HUES48 (cell line): Measurements from ENCODE around the gene NEK4.

Experiments
- H3K27ac ChIP-seq: one replicate; pipeline ENCODE4 v1.7.0; 2013; ENCODE audit warnings: low read depth, low read length, inconsistent platforms
- H3K27me3 ChIP-seq: 2 replicates; pipeline ENCODE4 v1.6.1; 2013; ENCODE audit warnings: mild to moderate bottlenecking, low read length; ENCODE audit not compliant: control insufficient read depth, insufficient read depth
- H3K36me3 ChIP-seq: 2 replicates; pipeline ENCODE4 v1.6.1; 2013; ENCODE audit warnings: low read length; ENCODE audit not compliant: control insufficient read depth, insufficient read depth
- H3K4me1 ChIP-seq: 2 replicates; pipeline ENCODE4 v1.6.1; 2013; ENCODE audit warnings: mild to moderate bottlenecking, low read length; ENCODE audit not compliant: control insufficient read depth, insufficient read depth
- H3K4me3 ChIP-seq: 2 replicates; pipeline ENCODE4 v1.5.1; 2013; ENCODE audit warnings: mild to moderate bottlenecking, low read depth, low read length
- H3K9ac ChIP-seq: 2 replicates; pipeline ENCODE4 v1.6.1; 2013; ENCODE audit warnings: mild to moderate bottlenecking, low read depth, low read length, moderate library complexity
- H3K9me3 ChIP-seq: 2 replicates; pipeline ENCODE4 v1.6.1; 2013; ENCODE audit warnings: low read length; ENCODE audit not compliant: control insufficient read depth, insufficient read depth

Gene NEK4

DNA sequence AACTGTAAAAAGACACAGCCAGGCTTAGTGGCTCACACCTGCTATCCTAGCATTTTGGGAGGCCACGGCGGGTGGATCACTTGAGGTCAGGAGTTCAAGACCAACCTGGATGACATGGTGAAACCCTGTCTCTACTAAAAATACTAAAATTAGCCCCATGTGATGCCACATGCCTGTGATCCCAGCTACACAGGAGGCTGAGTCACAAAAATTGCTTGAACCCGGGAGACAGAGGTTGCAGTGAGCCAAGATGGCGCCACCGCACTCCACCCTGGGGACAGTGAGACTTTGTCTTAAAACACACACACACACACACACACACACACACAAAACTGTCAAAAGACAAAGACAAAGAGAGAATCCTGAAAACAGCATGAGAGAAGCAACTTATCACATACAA is 46.8 kb downstream of the NEK4 start:
- Histone ChIP-seq H3K9me3 (peaks cover 2% of the 10 kb centered on the region; the same call in 1 of the 2 replicates), H3K9ac (no peak overlapping the region)

DNA sequence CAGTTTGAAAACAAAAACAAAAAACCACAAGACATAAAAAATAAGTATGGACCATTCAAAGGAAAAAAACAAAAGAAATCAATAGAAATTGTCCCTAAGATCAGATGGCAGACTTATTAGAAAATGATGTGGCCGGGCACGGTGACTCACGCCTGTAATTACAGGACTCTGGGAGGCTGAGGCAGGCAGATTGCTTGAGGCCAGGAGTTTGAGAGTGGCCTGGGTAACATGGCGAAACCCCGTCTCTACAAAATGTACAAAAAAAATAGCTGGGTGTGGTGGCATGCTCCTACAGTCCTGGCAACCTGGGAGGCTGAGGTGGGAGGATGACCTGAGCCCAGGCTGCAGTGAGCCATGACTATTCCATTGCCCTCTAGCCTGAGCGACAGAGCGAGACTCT is 48.2 kb downstream of the NEK4 start:
- H3K9me3 ChIP-seq = no peaks in the 10 kb centered on the region
- H3K36me3 ChIP-seq = peaks cover 4% of the 10 kb centered on the region; the same call in 1 of the 2 replicates
- no peaks in the 10 kb centered on the region for H3K4me1 ChIP-seq
- no peak overlapping the region for H3K27ac ChIP-seq
- H3K27me3 ChIP-seq = no peaks in the 10 kb centered on the region
- no peak overlapping the region for H3K4me3 ChIP-seq
- H3K9ac ChIP-seq = no peak overlapping the region

More for the DNA sequence above, 46.8 kb downstream of the NEK4 start:
- Histone ChIP-seq H3K36me3 (peaks cover 4% of the 10 kb centered on the region; the same call in 1 of the 2 replicates), H3K27me3 (no peaks in the 10 kb centered on the region), H3K4me3 (no peak overlapping the region), H3K27ac (no peak overlapping the region), H3K4me1 (no peaks in the 10 kb centered on the region)

DNA sequence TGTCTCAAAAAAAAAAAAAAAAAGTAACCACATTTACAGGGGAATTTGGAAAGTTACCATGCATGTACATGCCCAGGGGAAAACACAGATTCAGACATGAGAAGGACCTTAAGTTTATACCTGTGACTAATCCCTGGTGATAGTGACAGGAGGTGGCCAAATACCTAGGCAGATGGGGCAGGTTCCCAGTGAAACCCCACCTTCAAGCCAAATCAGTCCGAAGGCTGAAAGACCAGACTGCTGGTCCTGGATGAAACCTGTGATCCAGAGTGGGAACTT is 49.1 kb downstream of the NEK4 start:
- Histone ChIP-seq H3K27me3 (no peaks in the 10 kb centered on the region), H3K36me3 (peaks cover 4% of the 10 kb centered on the region; the same call in 1 of the 2 replicates), H3K9ac (no peak overlapping the region), H3K4me1 (no peaks in the 10 kb centered on the region), H3K9me3 (no peaks in the 10 kb centered on the region), H3K4me3 (no peak overlapping the region), H3K27ac (no peak overlapping the region)

GRCh38 chr3:52721002-52721729 is 49.6 kb downstream of the NEK4 start:
- Histone ChIP-seq H3K27ac (no peak overlapping the region), H3K27me3 (no peaks in the 10 kb centered on the region), H3K9me3 (no peaks in the 10 kb centered on the region), H3K9ac (no peak overlapping the region), H3K36me3 (peaks cover 4% of the 10 kb centered on the region; the same call in 1 of the 2 replicates), H3K4me3 (no peak overlapping the region), H3K4me1 (no peaks in the 10 kb centered on the region)

- no peaks in the 10 kb centered on the region for H3K9me3 ChIP-seq
- no peaks in the 10 kb centered on the region for H3K27me3 ChIP-seq
- H3K36me3 ChIP-seq = peaks cover 4% of the 10 kb centered on the region; the same call in 1 of the 2 replicates
- H3K27ac ChIP-seq = no peak overlapping the region
- no peak overlapping the region for H3K4me3 ChIP-seq
- H3K4me1 ChIP-seq = no peaks in the 10 kb centered on the region
- no peak overlapping the region for H3K9ac ChIP-seq
These were observed 51.1 kb downstream of the NEK4 start for GRCh38 chr3:52719618-52720017.

GRCh38 chr3:52715714-52716305 is 54.9 kb downstream of the NEK4 start:
- peak overlapping the region; percentile 14 for H3K27ac ChIP-seq
- no peaks in the 10 kb centered on the region for H3K27me3 ChIP-seq
- no peaks in the 10 kb centered on the region for H3K9me3 ChIP-seq
- no peak overlapping the region for H3K4me3 ChIP-seq
- H3K4me1 ChIP-seq = no peaks in the 10 kb centered on the region
- no peak overlapping the region for H3K9ac ChIP-seq
- peaks cover 18% of the 10 kb centered on the region for H3K36me3 ChIP-seq

- no peaks in the 10 kb centered on the region for H3K9me3 ChIP-seq
- no peak overlapping the region for H3K9ac ChIP-seq
- H3K36me3 ChIP-seq = peaks cover 26% of the 10 kb centered on the region
- H3K4me1 ChIP-seq = no peaks in the 10 kb centered on the region
- H3K4me3 ChIP-seq = peak overlapping the region; percentile 64
- no peaks in the 10 kb centered on the region for H3K27me3 ChIP-seq
- peak overlapping the region; percentile 46 for H3K27ac ChIP-seq
These were observed 56.1 kb downstream of the NEK4 start for GRCh38 chr3:52714335-52715302.

- Histone ChIP-seq H3K27me3 (no peaks in the 10 kb centered on the region), H3K27ac (no peak overlapping the region), H3K4me3 (no peak overlapping the region), H3K9ac (no peak overlapping the region), H3K36me3 (peaks cover 35% of the 10 kb centered on the region), H3K9me3 (no peaks in the 10 kb centered on the region), H3K4me1 (no peaks in the 10 kb centered on the region)
These were observed 58.2 kb downstream of the NEK4 start for GRCh38 chr3:52712291-52713212.

DNA sequence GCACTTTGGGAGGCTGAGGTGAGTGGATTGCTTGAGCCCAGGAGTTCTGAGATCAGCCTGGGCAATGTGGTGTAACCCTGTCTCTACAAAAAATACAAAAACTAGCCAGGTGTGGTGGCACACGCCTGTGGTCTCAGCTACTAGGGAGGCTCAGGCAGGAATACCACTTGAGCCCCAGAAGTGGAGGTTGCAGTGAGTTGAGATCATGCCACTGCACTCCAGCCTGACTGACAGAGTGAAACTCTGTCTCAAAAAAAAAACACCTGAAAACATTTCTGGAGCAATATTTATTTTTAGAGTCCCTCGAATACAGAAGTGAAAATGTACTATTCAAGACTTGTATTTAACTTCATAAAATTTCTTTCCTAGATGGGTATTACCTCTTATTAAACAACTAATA is 60.2 kb downstream of the NEK4 start:
- Histone ChIP-seq H3K36me3 (peaks cover 38% of the 10 kb centered on the region), H3K4me1 (no peaks in the 10 kb centered on the region), H3K27me3 (no peaks in the 10 kb centered on the region), H3K9ac (no peak overlapping the region), H3K4me3 (no peak overlapping the region), H3K9me3 (no peaks in the 10 kb centered on the region), H3K27ac (no peak overlapping the region)

DNA sequence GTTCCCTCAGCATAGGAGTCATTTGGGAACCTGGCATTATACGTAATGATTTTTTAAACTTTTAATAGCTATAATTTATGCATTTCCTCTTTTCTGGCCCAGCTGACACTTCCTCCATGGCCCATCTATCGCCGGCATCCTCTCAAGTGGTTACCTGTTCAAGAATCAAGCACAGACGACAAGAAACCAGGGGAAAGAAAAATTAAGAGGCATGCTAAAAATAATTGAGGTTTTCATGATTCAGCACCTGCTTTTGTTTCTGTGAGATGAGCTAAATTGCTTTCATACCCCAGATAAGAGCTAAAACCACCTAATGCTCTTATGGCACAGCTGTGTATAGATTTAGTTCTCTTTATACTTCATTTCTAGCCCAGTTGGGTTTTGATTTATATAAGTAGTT is 63.2 kb downstream of the NEK4 start:
- Histone ChIP-seq H3K36me3 (peaks cover 39% of the 10 kb centered on the region), H3K9me3 (no peaks in the 10 kb centered on the region), H3K4me3 (peak overlapping the region; percentile 99; the same call in 1 of the 2 replicates), H3K27me3 (no peaks in the 10 kb centered on the region), H3K27ac (no peak overlapping the region), H3K9ac (no peak overlapping the region), H3K4me1 (peaks cover 7% of the 10 kb centered on the region; the same call in 1 of the 2 replicates)
